SJSA1 (cell line): Measurements from ENCODE around the gene ULBP2. TPM values are rescaled to one million over a fixed set of nuclear protein-coding genes. Genes with fewer than 3 reads are reported as not detected.
A peak's percentile ranks its signal among the peaks of the same experiment; 100 is the strongest.
"Not testable (repeated sequence)": the region's sequence is repeated elsewhere in the genome, so short reads cannot be mapped to it uniquely, and the experiment has no call there.

Experiments
- DNase-seq, 2 experiments: peaks; one replicate each; pipeline ENCODE4 v3.0.0-alpha.2; 2015 to 2020; ENCODE audit warnings: low spot score in 2 of 2, low read depth in 1 of 2
- H3K27ac ChIP-seq: fragments of 250-450 bp; sonication (Bioruptor Pico); 2 replicates; pipeline ENCODE4 v1.5.1; 2020; ENCODE audit warnings: mild to moderate bottlenecking, moderate library complexity
- H3K27me3 ChIP-seq: fragments of 250-450 bp; sonication (Bioruptor Pico); replicated peaks from 2 replicates; pipeline ENCODE4 v1.5.1; 2020; ENCODE audit warnings: mild to moderate bottlenecking, moderate library complexity
- H3K36me3 ChIP-seq: fragments of 250-450 bp; sonication (Bioruptor Pico); 2 replicates; pipeline ENCODE4 v1.5.1; 2020; ENCODE audit warnings: mild to moderate bottlenecking
- H3K4me1 ChIP-seq: fragments of 250-450 bp; sonication (Bioruptor Pico); replicated peaks from 2 replicates; pipeline ENCODE4 v1.6.1; 2021; ENCODE audit warnings: mild to moderate bottlenecking
- H3K4me3 ChIP-seq: fragments of 250-450 bp; sonication (Bioruptor Pico); 2 replicates; pipeline ENCODE4 v1.5.1; 2020; ENCODE audit warnings: mild to moderate bottlenecking
- H3K9me3 ChIP-seq: fragments of 250-450 bp; sonication (Bioruptor Pico); replicated peaks from 2 replicates; pipeline ENCODE4 v1.5.1; 2020; ENCODE audit warnings: mild to moderate bottlenecking
- total RNA-seq: library from RNA; depleted of rRNA; stranded (reverse); fragments of >200 nt; shearing (Covaris generic); gene quantifications from 2 replicates; pipeline ENCODE4 v1.2.3, GENCODE V29; 2014

The ULBP2 gene
- total RNA-seq, 1 experiment from 2014 or later: 19.7 TPM

GRCh38 chr6:149965194-149966020, 23.6 kb downstream of the ULBP2 start:
- Histone ChIP-seq H3K9me3 (no peaks in the 10 kb centered on the region), H3K4me3 (no peak overlapping the region), H3K4me1 (peaks cover 22% of the 10 kb centered on the region), H3K27me3 (peaks cover 43% of the 10 kb centered on the region), H3K27ac (no peak overlapping the region), H3K36me3 (no peaks in the 10 kb centered on the region)
- no peak for DNase-seq

DNA sequence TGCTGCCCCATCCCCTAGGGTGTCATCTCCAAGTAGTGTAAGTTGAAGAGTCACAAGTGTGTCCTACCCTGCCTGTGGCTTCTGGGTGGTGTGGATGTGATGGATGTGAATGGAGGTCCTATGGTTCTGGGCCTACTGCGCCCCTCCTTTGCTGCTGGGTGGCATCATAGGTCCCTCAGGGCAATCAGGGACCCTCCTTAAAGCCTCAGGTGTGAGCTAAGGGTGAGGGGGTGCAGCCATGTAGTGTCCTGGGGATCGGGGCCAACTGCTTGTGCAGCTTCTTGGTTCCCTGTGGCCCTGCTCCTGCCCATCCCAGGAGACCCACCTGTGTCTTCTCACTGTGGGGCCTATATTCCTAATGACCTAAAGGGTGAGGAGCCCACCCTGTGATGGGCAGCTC, 24.5 kb downstream of the ULBP2 start:
- H3K4me1 ChIP-seq: peaks cover 22% of the 10 kb centered on the region
- H3K27ac ChIP-seq, H3K9me3 ChIP-seq, DNase-seq, H3K36me3 ChIP-seq, H3K4me3 ChIP-seq: not testable (repeated sequence)
- peaks cover 38% of the 10 kb centered on the region for H3K27me3 ChIP-seq

DNA sequence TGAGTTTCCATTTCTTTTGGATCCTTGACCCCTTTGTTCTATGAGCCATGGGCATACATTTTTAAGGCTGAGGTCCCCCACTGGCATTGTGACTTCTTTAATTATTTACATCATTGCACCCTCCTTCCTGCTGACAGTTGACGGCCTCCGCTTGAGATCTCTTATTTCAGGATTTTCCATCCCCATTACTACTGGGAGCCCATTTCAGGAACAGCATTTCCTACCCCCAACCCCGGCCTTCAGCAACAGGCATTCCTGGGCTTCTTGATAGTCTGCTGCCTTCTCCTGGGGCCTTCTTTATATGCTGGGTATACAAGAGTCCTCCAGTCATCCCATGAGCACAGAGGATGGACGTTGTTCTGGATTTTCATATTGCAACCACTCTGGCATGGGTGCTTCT, 25.8 kb downstream of the ULBP2 start:
- Histone ChIP-seq H3K27me3 (peaks cover 43% of the 10 kb centered on the region), H3K27ac (no peak overlapping the region), H3K4me3 (no peak overlapping the region)

DNA sequence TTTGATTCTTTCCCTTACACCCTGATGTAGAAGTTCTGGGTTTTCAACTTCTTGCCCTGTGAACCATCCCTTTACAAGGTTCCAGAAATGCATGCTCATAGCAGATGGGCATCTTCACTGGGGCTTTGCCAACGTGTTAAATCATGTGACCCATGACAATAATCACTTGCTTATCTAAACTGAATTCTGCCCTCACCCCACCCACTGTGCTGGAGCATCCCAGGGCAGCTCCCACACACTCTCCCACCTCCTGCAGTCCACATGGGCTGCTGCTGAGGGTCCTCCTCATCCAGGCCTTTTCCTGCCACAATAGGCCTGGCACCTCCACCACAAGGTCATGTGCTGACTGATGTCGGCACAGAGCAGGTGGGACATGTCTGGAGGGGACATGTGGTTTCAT, 26.2 kb downstream of the ULBP2 start:
- not testable (repeated sequence) for H3K9me3 ChIP-seq, H3K27ac ChIP-seq, H3K36me3 ChIP-seq, DNase-seq, H3K4me3 ChIP-seq
- H3K4me1 ChIP-seq: peaks cover 19% of the 10 kb centered on the region
- H3K27me3 ChIP-seq: peaks cover 39% of the 10 kb centered on the region

More for the DNA sequence above, 25.8 kb downstream of the ULBP2 start:
- Histone ChIP-seq H3K9me3 (no peaks in the 10 kb centered on the region), H3K4me1 (peaks cover 22% of the 10 kb centered on the region), H3K36me3 (no peaks in the 10 kb centered on the region)
- no peak for DNase-seq

DNA sequence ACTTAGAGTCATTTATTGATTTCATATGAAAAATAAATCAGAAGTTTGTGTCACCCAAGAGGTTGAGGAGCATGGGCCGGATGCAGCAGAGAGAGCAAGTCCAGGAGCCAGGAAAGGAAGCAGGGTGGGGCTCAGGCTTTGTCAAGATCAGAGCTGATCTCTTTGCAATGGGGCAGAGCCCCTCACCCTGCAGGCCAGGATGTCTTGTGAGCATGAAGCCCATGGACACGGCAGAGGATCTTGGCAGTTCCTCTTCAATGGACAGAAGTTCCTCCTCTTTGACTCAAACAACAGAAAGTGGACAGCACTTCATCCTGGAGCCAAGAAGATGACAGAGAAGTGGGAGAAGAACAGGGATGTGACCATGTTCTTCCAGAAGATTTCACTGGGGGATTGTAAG, 27.1 kb downstream of the ULBP2 start:
- not testable (repeated sequence) for H3K4me1 ChIP-seq, H3K4me3 ChIP-seq, H3K27ac ChIP-seq, H3K36me3 ChIP-seq, H3K9me3 ChIP-seq, DNase-seq
- H3K27me3 ChIP-seq: peaks cover 32% of the 10 kb centered on the region

- no peaks in the 10 kb centered on the region for H3K9me3 ChIP-seq
- peaks cover 25% of the 10 kb centered on the region for H3K27me3 ChIP-seq
- no peak overlapping the region for H3K4me3 ChIP-seq
- no peaks in the 10 kb centered on the region for H3K36me3 ChIP-seq
- H3K4me1 ChIP-seq: peaks cover 2% of the 10 kb centered on the region
- no peak overlapping the region for H3K27ac ChIP-seq
- DNase-seq: no peak
Observed at GRCh38 chr6:149969635-149970034, 27.8 kb downstream of the ULBP2 start.

DNA sequence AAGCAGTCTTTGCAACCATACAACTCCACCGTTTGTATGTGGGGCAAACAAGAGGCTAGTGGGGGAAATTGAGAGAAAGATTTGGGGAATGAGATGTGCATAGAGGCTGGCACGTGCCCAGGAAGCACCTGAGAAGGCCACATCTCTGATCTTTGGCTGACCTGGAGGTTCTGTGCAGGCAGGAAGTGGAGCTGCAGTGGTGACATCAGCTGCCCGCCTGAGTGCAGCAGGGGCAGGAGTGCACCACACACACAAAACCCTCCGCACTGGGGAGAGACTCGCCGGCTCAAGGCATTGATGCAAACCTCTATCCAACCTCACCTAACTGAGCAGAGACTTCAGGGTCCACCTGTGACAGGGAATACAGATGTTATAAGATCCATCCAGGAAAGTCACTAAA, 32.6 kb downstream of the ULBP2 start:
- not testable (repeated sequence) for H3K36me3 ChIP-seq, DNase-seq, H3K4me3 ChIP-seq, H3K9me3 ChIP-seq, H3K27ac ChIP-seq, H3K4me1 ChIP-seq
- peaks cover 21% of the 10 kb centered on the region for H3K27me3 ChIP-seq

GRCh38 chr6:149974825-149975224, 33.0 kb downstream of the ULBP2 start:
- Histone ChIP-seq H3K27me3 (peaks cover 17% of the 10 kb centered on the region), H3K36me3 (no peaks in the 10 kb centered on the region), H3K4me3 (no peak overlapping the region), H3K27ac (no peak overlapping the region), H3K4me1 (no peaks in the 10 kb centered on the region), H3K9me3 (no peaks in the 10 kb centered on the region)
- DNase-seq: no peak

DNA sequence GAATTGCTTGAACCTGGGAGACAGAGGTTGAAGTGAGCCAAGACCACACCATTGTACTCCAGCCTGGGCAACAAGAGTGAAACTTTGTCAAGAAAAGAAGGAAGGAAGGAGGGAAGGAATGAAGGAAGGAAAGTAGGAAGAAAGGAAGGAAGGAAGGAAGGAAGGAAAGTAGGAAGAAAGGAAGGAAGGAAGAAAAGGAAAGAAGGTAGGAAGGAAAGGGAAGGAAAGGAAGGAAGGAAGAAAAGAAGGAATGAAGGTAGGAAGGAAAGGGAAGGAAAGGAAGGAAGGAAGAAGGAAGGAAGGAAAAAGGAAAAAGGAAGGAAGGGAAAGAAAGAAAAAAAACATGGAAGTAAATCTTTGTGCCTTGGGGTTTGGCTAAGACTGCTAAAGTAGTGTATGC, 33.6 kb downstream of the ULBP2 start:
- Histone ChIP-seq H3K27me3 (peaks cover 16% of the 10 kb centered on the region), H3K27ac (no peak overlapping the region), H3K4me3 (no peak overlapping the region), H3K9me3 (no peaks in the 10 kb centered on the region), H3K36me3 (no peaks in the 10 kb centered on the region), H3K4me1 (no peaks in the 10 kb centered on the region)
- DNase-seq: no peak

DNA sequence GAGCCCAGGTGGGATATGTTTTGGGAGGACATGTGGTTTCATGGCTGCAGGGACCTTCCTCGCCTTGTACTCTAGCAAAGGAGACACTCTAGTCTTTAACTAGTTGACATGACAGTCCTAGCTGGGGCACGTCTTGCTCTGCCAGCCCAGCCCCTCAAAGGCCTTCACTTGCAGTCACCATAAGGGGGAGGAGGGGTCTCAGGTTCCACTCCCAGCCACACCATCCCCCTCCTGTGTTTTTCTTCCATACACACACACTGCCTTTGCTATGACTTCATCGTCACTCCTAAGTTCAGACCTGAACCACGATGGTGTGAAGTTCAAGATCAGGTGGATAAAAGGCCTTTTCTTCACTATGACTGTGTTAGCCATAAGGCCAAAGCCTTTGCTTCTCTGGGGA, 35.4 kb downstream of the ULBP2 start:
- DNase-seq: no peak
- Histone ChIP-seq H3K4me1 (no peaks in the 10 kb centered on the region), H3K27me3 (peaks cover 25% of the 10 kb centered on the region), H3K4me3 (no peak overlapping the region), H3K36me3 (no peaks in the 10 kb centered on the region), H3K27ac (no peak overlapping the region), H3K9me3 (no peaks in the 10 kb centered on the region)

- DNase-seq: no peak
- H3K27me3 ChIP-seq: peaks cover 34% of the 10 kb centered on the region
- H3K9me3 ChIP-seq: no peaks in the 10 kb centered on the region
- H3K36me3 ChIP-seq: no peaks in the 10 kb centered on the region
- H3K4me3 ChIP-seq: no peak overlapping the region
- no peaks in the 10 kb centered on the region for H3K4me1 ChIP-seq
- H3K27ac ChIP-seq: no peak overlapping the region
Observed at GRCh38 chr6:149978610-149979009, 36.8 kb downstream of the ULBP2 start.

GRCh38 chr6:149979293-149979692, 37.5 kb downstream of the ULBP2 start:
- Histone ChIP-seq H3K9me3 (no peaks in the 10 kb centered on the region), H3K27ac (no peak overlapping the region), H3K27me3 (peaks cover 34% of the 10 kb centered on the region), H3K4me1 (no peaks in the 10 kb centered on the region), H3K36me3 (no peaks in the 10 kb centered on the region), H3K4me3 (no peak overlapping the region)
- no peak for DNase-seq

- H3K27me3 ChIP-seq: peaks cover 60% of the 10 kb centered on the region
Observed at GRCh38 chr6:149983145-149983544, 41.3 kb downstream of the ULBP2 start.

GRCh38 chr6:149984773-149985172, 43.0 kb downstream of the ULBP2 start:
- peaks cover under 1% of the 10 kb centered on the region; the same call in 1 of the 2 replicates for H3K4me1 ChIP-seq
- H3K4me3 ChIP-seq: no peak overlapping the region
- H3K27ac ChIP-seq: no peak overlapping the region
- peak in 1 of 2 experiments; percentile 18 for DNase-seq
- H3K36me3 ChIP-seq: no peaks in the 10 kb centered on the region
- peaks cover 71% of the 10 kb centered on the region for H3K27me3 ChIP-seq
- H3K9me3 ChIP-seq: no peaks in the 10 kb centered on the region; the same call in 1 of the 2 replicates

More at GRCh38 chr6:149983145-149983544, 41.3 kb downstream of the ULBP2 start:
- Histone ChIP-seq H3K4me1 (no peaks in the 10 kb centered on the region), H3K36me3 (no peaks in the 10 kb centered on the region), H3K27ac (no peak overlapping the region), H3K4me3 (no peak overlapping the region), H3K9me3 (no peaks in the 10 kb centered on the region)
- DNase-seq: peak in 1 of 2 experiments; percentile 13
